ENCODE measurements around the gene LRRC37A3.
"Not testable (repeated sequence)": the region's sequence is repeated elsewhere in the genome, so short reads cannot be mapped to it uniquely, and the experiment has no call there.

DNA sequence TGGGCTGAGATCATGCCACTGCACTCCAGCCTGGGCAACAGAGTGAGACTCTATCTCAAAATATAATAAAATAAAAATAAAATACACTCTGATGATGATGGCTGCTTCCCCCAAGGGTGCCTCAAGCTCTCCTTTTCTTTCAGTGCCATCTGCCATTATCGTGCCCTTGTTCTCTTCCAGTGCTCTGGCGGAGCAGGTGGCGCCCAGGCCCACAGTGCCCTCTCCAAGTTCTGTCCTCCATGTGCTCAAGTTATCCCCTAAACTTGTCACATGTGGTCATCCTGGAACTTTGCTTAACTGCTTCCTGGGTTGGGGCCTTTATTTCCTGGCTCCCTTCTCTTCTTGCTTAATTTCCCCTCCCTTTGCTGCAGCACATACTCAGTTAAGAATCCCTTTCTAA is 76.4 kb downstream of the LRRC37A3 start:
- TF ChIP-seq EZH2 (IDR thresholded peaks at IDR 0.05); CTCF (IDR thresholded peaks at IDR 0.05 in 2 of 3, conservative IDR thresholded peaks at IDR 0.05 in 1 of 3; ENCODE audit: borderline replicate concordance in 1 of 3, insufficient read depth in 1 of 3, low read depth in 2 of 3, low read length in 2 of 3); ZNF274 (IDR thresholded peaks at IDR 0.05; ENCODE audit: low read depth, low read length); SRF (IDR thresholded peaks at IDR 0.05; ENCODE audit: low read depth); JUND (IDR thresholded peaks at IDR 0.05); POLR2A (IDR thresholded peaks at IDR 0.05; ENCODE audit: borderline replicate concordance, extremely low read depth, insufficient read depth, insufficient read length); ELF1 (IDR thresholded peaks at IDR 0.05; ENCODE audit: borderline replicate concordance, low read depth); MAX (IDR thresholded peaks at IDR 0.05); TCF7L2 (IDR thresholded peaks at IDR 0.05; ENCODE audit: borderline replicate concordance, extremely low read depth, insufficient read depth, insufficient read length); RAD21 (IDR thresholded peaks at IDR 0.05; ENCODE audit: low read depth); FOSL1 (IDR thresholded peaks at IDR 0.05; ENCODE audit: low read depth); POLR2AphosphoS5 (IDR thresholded peaks at IDR 0.05; ENCODE audit: low read depth, low read length); ATF3 (IDR thresholded peaks at IDR 0.05): not testable (repeated sequence)
- TF ChIP-seq, protein P1, sequence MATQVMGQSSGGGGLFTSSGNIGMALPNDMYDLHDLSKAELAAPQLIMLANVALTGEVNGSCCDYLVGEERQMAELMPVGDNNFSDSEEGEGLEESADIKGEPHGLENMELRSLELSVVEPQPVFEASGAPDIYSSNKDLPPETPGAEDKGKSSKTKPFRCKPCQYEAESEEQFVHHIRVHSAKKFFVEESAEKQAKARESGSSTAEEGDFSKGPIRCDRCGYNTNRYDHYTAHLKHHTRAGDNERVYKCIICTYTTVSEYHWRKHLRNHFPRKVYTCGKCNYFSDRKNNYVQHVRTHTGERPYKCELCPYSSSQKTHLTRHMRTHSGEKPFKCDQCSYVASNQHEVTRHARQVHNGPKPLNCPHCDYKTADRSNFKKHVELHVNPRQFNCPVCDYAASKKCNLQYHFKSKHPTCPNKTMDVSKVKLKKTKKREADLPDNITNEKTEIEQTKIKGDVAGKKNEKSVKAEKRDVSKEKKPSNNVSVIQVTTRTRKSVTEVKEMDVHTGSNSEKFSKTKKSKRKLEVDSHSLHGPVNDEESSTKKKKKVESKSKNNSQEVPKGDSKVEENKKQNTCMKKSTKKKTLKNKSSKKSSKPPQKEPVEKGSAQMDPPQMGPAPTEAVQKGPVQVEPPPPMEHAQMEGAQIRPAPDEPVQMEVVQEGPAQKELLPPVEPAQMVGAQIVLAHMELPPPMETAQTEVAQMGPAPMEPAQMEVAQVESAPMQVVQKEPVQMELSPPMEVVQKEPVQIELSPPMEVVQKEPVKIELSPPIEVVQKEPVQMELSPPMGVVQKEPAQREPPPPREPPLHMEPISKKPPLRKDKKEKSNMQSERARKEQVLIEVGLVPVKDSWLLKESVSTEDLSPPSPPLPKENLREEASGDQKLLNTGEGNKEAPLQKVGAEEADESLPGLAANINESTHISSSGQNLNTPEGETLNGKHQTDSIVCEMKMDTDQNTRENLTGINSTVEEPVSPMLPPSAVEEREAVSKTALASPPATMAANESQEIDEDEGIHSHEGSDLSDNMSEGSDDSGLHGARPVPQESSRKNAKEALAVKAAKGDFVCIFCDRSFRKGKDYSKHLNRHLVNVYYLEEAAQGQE (IDR thresholded peaks at IDR 0.05; ENCODE audit: low read depth): not testable (repeated sequence)

Measured in HCT116 (cell line).